HepG2 (cell line): Measurements from ENCODE around the gene R3HDM4. TPM values are rescaled to one million over a fixed set of nuclear protein-coding genes. Genes with fewer than 3 reads are reported as not detected.

Source experiments
- ATAC-seq: fragments of 200-7000 bp; cut with Tn5 transposase; 3 replicates; pipeline ENCODE4 v1.9.1; 2020; ENCODE audit warnings: mild to moderate bottlenecking, moderate library complexity
- BruUV-seq: library from RNA; stranded (reverse); fragments of 400-500 nt; replicated peaks from 2 replicates; lab custom pipeline; 2021; lab: Mats Ljungman, UMichigan
- CTCF ChIA-PET: fragments of 300-600 bp; formaldehyde crosslinking; extraction: SDS; loops from one replicate; lab custom pipeline; 2021; ENCODE audit warnings: low total read pairs, inconsistent platforms, low intra/inter-chr PET ratio; lab: Yijun Ruan, JAX
- POLR2A ChIA-PET: fragments of 350-600 bp; sonication (Branson Sonifier 250); formaldehyde crosslinking; loops from one replicate; lab custom pipeline; 2020; ENCODE audit warnings: antibody characterized with exemption, inconsistent platforms; lab: Yijun Ruan, JAX
- DNase-seq: peaks from one replicate; pipeline ENCODE4 v3.0.0-alpha.2; 2015; ENCODE audit warnings: low spot score
- FAIRE-seq: peaks from 3 replicates; lab custom pipeline; 2011; peaks lifted over from hg19 to GRCh38; lab: Jason Lieb, UNC
- H2AFZ ChIP-seq: one replicate; pipeline ENCODE4 v1.6.1; 2011; ENCODE audit warnings: low read length, inconsistent platforms
- H3K27ac ChIP-seq: fragments of 300-600 bp; 3 replicates; pipeline ENCODE4 v1.8.0; 2011; ENCODE audit warnings: mixed run types, mild to moderate bottlenecking, mixed read lengths, low read length, inconsistent platforms; ENCODE audit not compliant: insufficient read depth; ENCODE audit errors: extremely low read length
- H3K27me3 ChIP-seq, 2 experiments: fragments of 200-600 bp in 1 of 2; 2 replicates in 1 of 2; 3 replicates in 1 of 2; pipeline versions ENCODE4 v1.6.0 to v1.8.0; 2011; ENCODE audit warnings: low read length in 2 of 2, mild to moderate bottlenecking in 2 of 2, moderate library complexity in 2 of 2, inconsistent platforms in 1 of 2; ENCODE audit not compliant: insufficient read depth in 2 of 2, control insufficient read depth in 1 of 2
- H3K36me3 ChIP-seq, 2 experiments: fragments of 200-600 bp in 1 of 2; replicated peaks in 1 of 2; 2 replicates in 1 of 2; 3 replicates in 1 of 2; pipeline versions ENCODE4 v1.5.1 to v1.8.0; 2011; ENCODE audit warnings: low read length in 2 of 2, inconsistent platforms in 1 of 2; ENCODE audit not compliant: insufficient read depth in 2 of 2, control insufficient read depth in 1 of 2
- H3K4me1 ChIP-seq: 2 replicates; pipeline ENCODE4 v1.5.1; 2012; ENCODE audit warnings: low read length, inconsistent platforms; ENCODE audit not compliant: insufficient read depth
- H3K4me2 ChIP-seq: 2 replicates; pipeline ENCODE4 v1.6.0; 2011; ENCODE audit warnings: low read depth, low read length, inconsistent platforms
- H3K4me3 ChIP-seq, 3 experiments: fragments of 200-600 bp in 1 of 3; sonication (generic), shearing (Covaris generic) in 1 of 3; replicated peaks in 1 of 3; 2 replicates each; pipeline ENCODE4 v1.5.1; 2011 to 2016; ENCODE audit warnings: low read length in 3 of 3, inconsistent platforms in 2 of 3, low read depth in 2 of 3, mild to moderate bottlenecking in 2 of 3, control low read depth in 1 of 3, mixed read lengths in 1 of 3; ENCODE audit not compliant: insufficient read depth in 1 of 3
- H3K79me2 ChIP-seq: one replicate; pipeline ENCODE4 v1.6.1; 2011; ENCODE audit warnings: low read length, inconsistent platforms; ENCODE audit not compliant: insufficient read depth
- H3K9ac ChIP-seq: 2 replicates; pipeline ENCODE4 v1.6.0; 2011; ENCODE audit warnings: mild to moderate bottlenecking, low read depth, low read length, inconsistent platforms; ENCODE audit not compliant: insufficient read depth
- H3K9me3 ChIP-seq: 2 replicates; pipeline ENCODE4 v1.5.1; 2012; ENCODE audit warnings: mild to moderate bottlenecking, low read length
- H4K20me1 ChIP-seq: 2 replicates; pipeline ENCODE4 v1.6.0; 2011; ENCODE audit warnings: inconsistent platforms, mild to moderate bottlenecking, low read length, moderate library complexity; ENCODE audit not compliant: insufficient read depth
- AGO2 ChIP-seq: fragments of 200-400 bp; formaldehyde crosslinking; optimal IDR thresholded peaks from 2 replicates; pipeline ENCODE3; 2017; ENCODE audit warnings: mild to moderate bottlenecking, low read depth, low read length, moderate library complexity
- BCLAF1 ChIP-seq: fragments of 450-650 bp; IDR thresholded peaks from 2 replicates; pipeline ENCODE4 v1.6.1; 2017; ENCODE audit warnings: mild to moderate bottlenecking
- GABPB1 ChIP-seq: IDR thresholded peaks from 2 replicates; pipeline ENCODE4 v1.6.1; 2016; ENCODE audit warnings: mild to moderate bottlenecking, missing genetic modification reagents, moderate library complexity, missing compliant biosample characterization
- HCFC1 ChIP-seq: fragments of 150-350 bp; IDR thresholded peaks from 2 replicates; pipeline ENCODE4 v1.6.1; 2014; ENCODE audit warnings: low read depth, low read length
- HIVEP1 ChIP-seq: sonication (generic); formaldehyde crosslinking; IDR thresholded peaks from 2 replicates; pipeline ENCODE4 v1.4.0; 2020; ENCODE audit warnings: mild to moderate bottlenecking, missing genetic modification reagents
- KDM2A ChIP-seq: sonication (generic); formaldehyde crosslinking; IDR thresholded peaks from 2 replicates; pipeline ENCODE4 v1.4.0; 2020; ENCODE audit warnings: low read depth, missing genetic modification reagents, borderline replicate concordance
- KDM5B ChIP-seq: sonication (generic); formaldehyde crosslinking; IDR thresholded peaks from 2 replicates; pipeline ENCODE4 v1.4.0; 2020; ENCODE audit warnings: missing genetic modification reagents, mild to moderate bottlenecking, borderline replicate concordance
- RBM22 ChIP-seq: fragments of 200-400 bp; formaldehyde crosslinking; optimal IDR thresholded peaks from 2 replicates; pipeline ENCODE3; 2017; ENCODE audit warnings: mild to moderate bottlenecking, low read length, moderate library complexity
- REL ChIP-seq: sonication (generic); formaldehyde crosslinking; conservative IDR thresholded peaks from 2 replicates; pipeline ENCODE4 v1.8.0; 2022; ENCODE audit warnings: mild to moderate bottlenecking, missing genetic modification reagents, moderate library complexity
- SSRP1 ChIP-seq: IDR thresholded peaks from 2 replicates; pipeline ENCODE4 v1.6.1; 2016; ENCODE audit warnings: control low read depth
- TARDBP ChIP-seq: sonication (generic); formaldehyde crosslinking; IDR thresholded peaks from 2 replicates; pipeline ENCODE4 v1.8.0; 2022; ENCODE audit warnings: mild to moderate bottlenecking, missing genetic modification reagents
- TCF12 ChIP-seq, 2 experiments: fragments of 450-650 bp in 1 of 2; sonication (generic) in 1 of 2; formaldehyde crosslinking in 1 of 2; IDR thresholded peaks; 2 replicates each; pipeline versions ENCODE4 v1.6.1 to v1.8.0; 2017 to 2022; ENCODE audit warnings: antibody characterized with exemption in 1 of 2, mild to moderate bottlenecking in 1 of 2, missing genetic modification reagents in 1 of 2, moderate library complexity in 1 of 2
- TEAD3 ChIP-seq: optimal IDR thresholded peaks from 2 replicates; pipeline ENCODE3; 2016; ENCODE audit warnings: borderline replicate concordance
- ZKSCAN5 ChIP-seq: sonication (generic); formaldehyde crosslinking; IDR thresholded peaks from 2 replicates; pipeline ENCODE4 v1.5.1; 2020; ENCODE audit warnings: mild to moderate bottlenecking, missing genetic modification reagents
- ZNF275 ChIP-seq: sonication (generic); formaldehyde crosslinking; IDR thresholded peaks from 2 replicates; pipeline ENCODE4 v1.8.0; 2022; ENCODE audit warnings: missing genetic modification reagents, mild to moderate bottlenecking, inconsistent platforms, borderline replicate concordance
- ZNF687 ChIP-seq: sonication (generic); formaldehyde crosslinking; IDR thresholded peaks from 2 replicates; pipeline ENCODE4 v1.5.1; 2020; ENCODE audit warnings: mild to moderate bottlenecking, missing genetic modification reagents, moderate library complexity
- WGBS: methylation state at CpG from one replicate; pipeline ENCODE4 v1.1.6; 2017; ENCODE audit warnings: low lambda C conversion rate; 5-methylcytosine and 5-hydroxymethylcytosine counted together
- in situ Hi-C: cut with HindIII; loops from 2 replicates; pipeline ENCODE4 v1.10.0; 2017; ENCODE audit warnings: low pct_unique_long_range_greater_than_20kb; ENCODE audit not compliant: extremely low pct_ligation_motif_present
- intact Hi-C: fragments of 100-400 bp; cut with micrococcal nuclease; formaldehyde crosslinking; loops from one replicate; pipeline ENCODE4 v1.10.0; 2022; ENCODE audit not compliant: unreplicated experiment
- polyA plus RNA-seq, 8 experiments: library from polyadenylated mRNA; depleted of rRNA in 3 of 8; stranded (reverse) in 7 of 8; unstranded in 1 of 8; fragments of >200 nt; fragmentation: Illumina TruSeq in 4 of 8; extraction: Trizol in 4 of 8; gene quantifications; 2 replicates each; pipeline versions ENCODE4 v1.2.1 to v1.2.3, GENCODE V29; 2011 to 2016; ENCODE audit warnings: low read depth in 4 of 8, missing spikeins in 1 of 8, mixed read lengths in 1 of 8; ENCODE audit not compliant: insufficient read depth in 1 of 8
- total RNA-seq, 5 experiments: library from RNA; depleted of rRNA; stranded (reverse); fragments of >200 nt; fragmentation: Illumina TruSeq; extraction: Trizol; gene quantifications; 2 replicates each; pipeline ENCODE4 v1.2.3, GENCODE V29; 2016; ENCODE audit warnings: low read depth in 1 of 5

R3HDM4 gene
- total and polyA plus RNA-seq, 2 of the 13 experiments (the other 11 are each of a cell fraction or from before 2014, with no cell fraction given): 26.2 to 26.9 TPM

- POLR2A ChIA-PET: no interaction called here
- TF ChIP-seq HCFC1: no peak
- TF ChIP-seq ZNF275 (CRISPR knock-in tag): no peak
- TF ChIP-seq TARDBP (CRISPR knock-in tag): no peak
- peak; percentile 95 for TF ChIP-seq AGO2
- TF ChIP-seq ZKSCAN5 (CRISPR knock-in tag): no peak
- peak; percentile 56 for TF ChIP-seq HIVEP1 (CRISPR knock-in tag)
- no peak for TF ChIP-seq REL (CRISPR knock-in tag)
- TF ChIP-seq BCLAF1: no peak
- TF ChIP-seq RBM22: peak; percentile 59
- no peak for TF ChIP-seq GABPB1 (CRISPR knock-in tag)
- TF ChIP-seq TCF12 (IDR thresholded peaks at IDR 0.05): no peak
- TF ChIP-seq TCF12 (CRISPR knock-in tag; IDR thresholded peaks at IDR 0.05): no peak
- TF ChIP-seq ZNF687 (CRISPR knock-in tag): peak; percentile 28
- no peak for TF ChIP-seq KDM2A (CRISPR knock-in tag)
- no peak for TF ChIP-seq TEAD3 (CRISPR knock-in tag)
- 0 out of 2 replicates have a peak, but pooled peaks have one; percentile 38 for TF ChIP-seq KDM5B (CRISPR knock-in tag)
- TF ChIP-seq SSRP1 (CRISPR knock-in tag): 0 out of 2 replicates have a peak, but pooled peaks have one; percentile 33
These were observed 32.6 kb upstream of the R3HDM4 start for GRCh38 chr19:945401-946252.

More at GRCh38 chr19:945401-946252, 32.6 kb upstream of the R3HDM4 start:
- Histone ChIP-seq H3K9ac (no peak overlapping the region), H3K27ac (no peak overlapping the region), H3K4me3 (no peak overlapping the region), H3K79me2 (peaks cover 73% of the 10 kb centered on the region), H3K36me3 (peaks cover 20 to 62% of the 10 kb centered on the region in 2 experiments), H3K27me3 (no peaks in the 10 kb centered on the region; a peak in 1 of 5 replicates), H3K4me1 (peaks cover 41% of the 10 kb centered on the region), H3K4me2 (no peak overlapping the region), H2AFZ (no peak overlapping the region), H4K20me1 (peaks cover 54% of the 10 kb centered on the region; the same call in 1 of the 2 replicates), H3K9me3 (no peaks in the 10 kb centered on the region)
- DNase-seq: no peak
- WGBS: 94% methylated on average over 27 of the region's 37 CpGs
- no peak for ATAC-seq
- FAIRE-seq: no peak
- CTCF ChIA-PET: no interaction called here
- BruUV-seq: no TSS peak
- intact Hi-C loops (no loop called here), in situ Hi-C loops (no loop called here)
